ENCODE measurements around the gene PLEKHG3. TPM values are rescaled to one million over a fixed set of nuclear protein-coding genes. Genes with fewer than 3 reads are reported as not detected.

Gene PLEKHG3
- total and polyA plus RNA-seq, 12 donors: 2.7 to 11.7 (median 8.9) TPM

DNA sequence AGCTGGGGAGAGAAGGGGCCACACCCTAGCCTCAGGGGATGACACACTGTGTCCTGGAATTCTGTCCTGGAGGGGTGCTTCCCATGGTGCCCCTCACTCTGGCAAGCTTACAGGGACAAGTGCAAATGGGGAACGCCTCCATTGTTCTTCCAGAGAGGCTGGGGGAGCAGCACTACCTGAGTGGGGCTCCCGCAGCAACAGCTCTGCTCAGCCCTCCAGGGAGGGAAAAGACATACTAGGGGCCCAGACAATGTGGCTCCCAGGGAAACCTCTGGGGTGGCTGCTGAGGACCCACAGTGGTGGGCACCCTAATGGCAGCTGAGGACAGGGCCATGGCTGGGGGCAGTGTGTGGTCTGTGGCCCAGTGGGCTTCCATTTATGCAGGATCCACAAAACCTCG lies 69.4 kb downstream of the PLEKHG3 start:
- no peak for DNase-seq
- intact Hi-C loops (cut with DNase I): no loop called here
- H3K27me3 ChIP-seq: no peaks in the 10 kb centered on the region
- no peaks in the 10 kb centered on the region for H3K36me3 ChIP-seq (replicated peaks in 1 of 2)
- peaks cover 0 to 4% of the 10 kb centered on the region in 2 donors for H3K4me1 ChIP-seq (replicated peaks in 1 of 2)
- 73 to 97% (median 88%) methylated on average over 1 to 3 of the region's 3 CpGs for WGBS, 4 donors
- no peak for TF ChIP-seq POLR2A (IDR thresholded peaks at IDR 0.05)
- TF ChIP-seq, protein P1, sequence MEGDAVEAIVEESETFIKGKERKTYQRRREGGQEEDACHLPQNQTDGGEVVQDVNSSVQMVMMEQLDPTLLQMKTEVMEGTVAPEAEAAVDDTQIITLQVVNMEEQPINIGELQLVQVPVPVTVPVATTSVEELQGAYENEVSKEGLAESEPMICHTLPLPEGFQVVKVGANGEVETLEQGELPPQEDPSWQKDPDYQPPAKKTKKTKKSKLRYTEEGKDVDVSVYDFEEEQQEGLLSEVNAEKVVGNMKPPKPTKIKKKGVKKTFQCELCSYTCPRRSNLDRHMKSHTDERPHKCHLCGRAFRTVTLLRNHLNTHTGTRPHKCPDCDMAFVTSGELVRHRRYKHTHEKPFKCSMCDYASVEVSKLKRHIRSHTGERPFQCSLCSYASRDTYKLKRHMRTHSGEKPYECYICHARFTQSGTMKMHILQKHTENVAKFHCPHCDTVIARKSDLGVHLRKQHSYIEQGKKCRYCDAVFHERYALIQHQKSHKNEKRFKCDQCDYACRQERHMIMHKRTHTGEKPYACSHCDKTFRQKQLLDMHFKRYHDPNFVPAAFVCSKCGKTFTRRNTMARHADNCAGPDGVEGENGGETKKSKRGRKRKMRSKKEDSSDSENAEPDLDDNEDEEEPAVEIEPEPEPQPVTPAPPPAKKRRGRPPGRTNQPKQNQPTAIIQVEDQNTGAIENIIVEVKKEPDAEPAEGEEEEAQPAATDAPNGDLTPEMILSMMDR (IDR thresholded peaks at IDR 0.05): no peak
- no peak overlapping the region for H3K27ac ChIP-seq
- H3K9me3 ChIP-seq (replicated peaks in 1 of 3): no peaks in the 10 kb centered on the region
- no peak overlapping the region for H3K4me3 ChIP-seq

DNA sequence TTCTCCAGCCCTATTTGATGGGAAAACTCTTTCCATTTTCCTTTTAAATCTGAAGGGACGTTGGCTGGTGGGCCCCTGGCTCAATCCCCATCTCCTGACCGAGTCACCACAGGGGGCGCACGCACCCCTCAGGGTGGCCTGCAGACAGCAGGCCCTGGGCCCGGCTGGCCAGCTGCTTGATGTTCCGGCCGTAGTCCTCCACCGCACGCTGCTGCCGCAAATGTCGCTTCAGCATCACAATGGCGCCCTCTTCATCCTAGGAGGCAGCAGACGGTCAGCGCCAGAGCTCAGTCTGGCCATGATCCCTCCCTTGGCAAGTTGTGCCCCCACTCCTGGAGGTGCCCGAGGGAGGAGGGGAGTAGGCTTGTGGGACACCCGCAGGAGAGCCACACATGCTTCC lies 70.0 kb downstream of the PLEKHG3 start:
- Histone ChIP-seq H3K4me3 (no peak overlapping the region), H3K27me3 (no peaks in the 10 kb centered on the region), H3K4me1 (replicated peaks in 1 of 2) (peaks cover 0 to 4% of the 10 kb centered on the region in 2 donors), H3K9me3 (replicated peaks in 1 of 3) (no peaks in the 10 kb centered on the region), H3K27ac (no peak overlapping the region), H3K36me3 (replicated peaks in 1 of 2) (no peaks in the 10 kb centered on the region)
- intact Hi-C loops (cut with DNase I): no loop called here
- TF ChIP-seq POLR2A (IDR thresholded peaks at IDR 0.05): no peak
- TF ChIP-seq, protein P1 (IDR thresholded peaks at IDR 0.05): no peak
- whole genome bisulfite sequencing, 4 donors: 87 to 96% (median 93%) methylated on average over 4 to 16 of the region's 16 CpGs
- DNase-seq: no peak

DNA sequence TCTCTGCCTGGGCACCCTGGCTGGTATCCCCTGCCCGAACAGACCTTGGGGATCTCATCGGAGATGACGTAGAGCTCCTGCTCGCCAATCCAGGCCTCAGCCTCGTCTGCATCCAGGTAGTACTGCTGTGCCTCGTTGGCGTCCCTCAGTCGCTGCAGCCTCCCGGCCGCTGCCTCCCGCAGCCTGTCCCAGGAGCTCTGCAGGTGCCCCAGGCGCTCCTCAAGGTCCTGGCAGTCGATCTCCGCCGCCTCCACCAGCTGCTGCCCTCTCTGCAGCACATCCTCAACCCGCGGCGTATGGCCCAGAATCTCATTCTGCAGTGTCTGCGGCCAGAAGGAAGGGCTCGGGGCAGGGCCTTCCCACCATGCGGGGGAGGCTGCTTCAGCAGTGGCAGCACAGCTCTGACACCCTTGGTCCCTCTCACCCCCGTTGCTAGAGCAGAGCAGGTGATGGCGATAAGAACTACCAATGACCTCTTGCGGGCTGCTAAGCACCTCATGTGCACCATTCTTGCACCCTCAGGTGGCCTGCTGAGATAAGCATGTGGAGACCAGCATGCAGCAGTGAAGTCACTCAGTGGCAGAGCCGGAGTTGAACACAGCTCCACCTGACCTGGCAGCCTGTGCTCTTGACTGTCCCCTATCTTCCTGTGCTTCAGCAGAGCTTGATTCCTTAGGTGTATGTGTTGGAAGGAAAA lies 71.0 kb downstream of the PLEKHG3 start:
- intact Hi-C loops (cut with DNase I): no loop called here
- Histone ChIP-seq H3K27ac (no peak overlapping the region), H3K27me3 (no peaks in the 10 kb centered on the region), H3K4me3 (no peak overlapping the region), H3K36me3 (replicated peaks in 1 of 2) (no peaks in the 10 kb centered on the region), H3K9me3 (replicated peaks in 1 of 3) (no peaks in the 10 kb centered on the region), H3K4me1 (replicated peaks in 1 of 2) (peaks cover 0 to 4% of the 10 kb centered on the region in 2 donors)
- WGBS, 4 donors: 87 to 94% (median 91%) methylated on average over 17 to 25 of the region's 25 CpGs
- DNase-seq: no peak
- TF ChIP-seq POLR2A (IDR thresholded peaks at IDR 0.05): no peak
- TF ChIP-seq, protein P1 (IDR thresholded peaks at IDR 0.05): no peak

- intact Hi-C loops (cut with DNase I): no loop called here
- H3K9me3 ChIP-seq (replicated peaks in 1 of 3): no peaks in the 10 kb centered on the region
- no peak overlapping the region for H3K27ac ChIP-seq
- no peaks in the 10 kb centered on the region for H3K27me3 ChIP-seq
- TF ChIP-seq POLR2A (IDR thresholded peaks at IDR 0.05): no peak
- TF ChIP-seq, protein P1 (IDR thresholded peaks at IDR 0.05): no peak
- WGBS, 4 donors: 89 to 95% (median 91%) methylated on average over 3 of the region's 3 CpGs
- peaks cover 0 to 4% of the 10 kb centered on the region in 2 donors for H3K4me1 ChIP-seq (replicated peaks in 1 of 2)
- no peaks in the 10 kb centered on the region for H3K36me3 ChIP-seq (replicated peaks in 1 of 2)
- no peak for DNase-seq
- H3K4me3 ChIP-seq: no peak overlapping the region
Measured at GRCh38 chr14:64777461-64777860, 73.2 kb downstream of the PLEKHG3 start.
